GM19240 (cell line): ENCODE measurements around the gene AKR1E2.

Experiments
- DNase-seq: peaks from one replicate; pipeline ENCODE4 v3.0.0; 2011; ENCODE audit warnings: low spot score; ENCODE audit not compliant: insufficient read length

Gene AKR1E2

GRCh38 chr10:4843525-4844180 lies 17.6 kb downstream of the AKR1E2 start:
- DNase-seq: no peak

- no peak for DNase-seq
These were observed 18.9 kb downstream of the AKR1E2 start for GRCh38 chr10:4844864-4845263.

GRCh38 chr10:4845766-4846165 lies 19.8 kb downstream of the AKR1E2 start:
- no peak for DNase-seq

GRCh38 chr10:4846775-4847174 lies 20.8 kb downstream of the AKR1E2 start:
- no peak for DNase-seq

GRCh38 chr10:4847561-4848355 lies 21.8 kb downstream of the AKR1E2 start:
- no peak for DNase-seq

- no peak for DNase-seq
These were observed 22.5 kb downstream of the AKR1E2 start for GRCh38 chr10:4848356-4849041.

- no peak for DNase-seq
These were observed 23.0 kb downstream of the AKR1E2 start for GRCh38 chr10:4849042-4849402.

GRCh38 chr10:4849555-4850242 lies 23.7 kb downstream of the AKR1E2 start:
- DNase-seq: peak; percentile 67

GRCh38 chr10:4850397-4850796 lies 24.4 kb downstream of the AKR1E2 start:
- no peak for DNase-seq

GRCh38 chr10:4851176-4851575 lies 25.2 kb downstream of the AKR1E2 start:
- no peak for DNase-seq

GRCh38 chr10:4851846-4852245 lies 25.8 kb downstream of the AKR1E2 start:
- DNase-seq: no peak

GRCh38 chr10:4865945-4866661 lies 40.1 kb downstream of the AKR1E2 start:
- no peak for DNase-seq

GRCh38 chr10:4867109-4867519 lies 41.1 kb downstream of the AKR1E2 start:
- no peak for DNase-seq

- no peak for DNase-seq
These were observed 41.7 kb downstream of the AKR1E2 start for GRCh38 chr10:4867520-4868356.

GRCh38 chr10:4868357-4868657 lies 42.3 kb downstream of the AKR1E2 start:
- DNase-seq: no peak

- no peak for DNase-seq
These were observed 56.7 kb downstream of the AKR1E2 start for GRCh38 chr10:4882704-4883078.

GRCh38 chr10:4883079-4883739 lies 57.2 kb downstream of the AKR1E2 start:
- DNase-seq: no peak

- no peak for DNase-seq
These were observed 59.2 kb downstream of the AKR1E2 start for GRCh38 chr10:4885162-4885561.

GRCh38 chr10:4887501-4887900 lies 61.5 kb downstream of the AKR1E2 start:
- DNase-seq: no peak

GRCh38 chr10:4888236-4888635 lies 62.2 kb downstream of the AKR1E2 start:
- no peak for DNase-seq
